ENCODE results near the gene MRTO4. TPM values are rescaled to one million over a fixed set of nuclear protein-coding genes. Genes with fewer than 3 reads are reported as not detected.
"Not testable (repeated sequence)": the region's sequence is repeated elsewhere in the genome, so short reads cannot be mapped to it uniquely, and the experiment has no call there.

The MRTO4 gene
- total RNA-seq, 4 donors from 2014 or later = 10.0 to 26.2 (median 16.9) TPM

GRCh38 chr1:19273106-19273843 lies 21.7 kb downstream of the MRTO4 start:
- Histone ChIP-seq H3K4me1 (peaks cover 0 to 9% (median 7%) of the 10 kb centered on the region in 4 donors), H3K27me3 (peaks cover 0 to 15% (median 4%) of the 10 kb centered on the region in 4 donors), H3K36me3 (no peaks in the 10 kb centered on the region), H3K27ac (replicated peaks in 1 of 4) (no peak overlapping the region), H3K4me3 (peak overlapping the region in 2 of 4 donors; percentile 24 to 32), H3K9me3 (no peaks in the 10 kb centered on the region)
- 82% methylated on average over 20 of the region's 22 CpGs for WGBS
- DNase-seq (ENCODE audit: extremely low spot score) = no peak
- TF ChIP-seq POLR2A (IDR thresholded peaks at IDR 0.05; ENCODE audit: low read depth) (no peak), POLR2AphosphoS5 (IDR thresholded peaks at IDR 0.05) (no peak), CTCF (IDR thresholded peaks at IDR 0.05) (no peak), EP300 (IDR thresholded peaks at IDR 0.05) (no peak)
- intact Hi-C loops (cut with DNase I) = no loop called here

- H3K4me1 ChIP-seq; H3K9me3 ChIP-seq; intact Hi-C loops (cut with DNase I); DNase-seq (ENCODE audit: extremely low spot score); H3K27ac ChIP-seq (replicated peaks in 1 of 4); H3K36me3 ChIP-seq: not testable (repeated sequence)
- Histone ChIP-seq H3K27me3 (peaks cover 0 to 15% (median 4%) of the 10 kb centered on the region in 4 donors), H3K4me3 (peak overlapping the region in 3 of 4 donors; percentile 24 to 32 (median 30))
- 20% methylated on average over 1 of the region's 66 CpGs for WGBS
Observed at GRCh38 chr1:19273844-19274531, 22.4 kb downstream of the MRTO4 start.

GRCh38 chr1:19274636-19275035 lies 23.0 kb downstream of the MRTO4 start:
- Histone ChIP-seq H3K27me3 (peaks cover 0 to 15% (median 4%) of the 10 kb centered on the region in 4 donors), H3K4me3 (no peak overlapping the region), H3K27ac (replicated peaks in 1 of 4) (no peak overlapping the region), H3K36me3 (no peaks in the 10 kb centered on the region), H3K9me3 (no peaks in the 10 kb centered on the region), H3K4me1 (peaks cover 0 to 9% (median 7%) of the 10 kb centered on the region in 4 donors)
- intact Hi-C loops (cut with DNase I) = no loop called here
- WGBS = 91% methylated on average over 5 of the region's 5 CpGs
- no peak for TF ChIP-seq POLR2A (IDR thresholded peaks at IDR 0.05; ENCODE audit: low read depth)
- TF ChIP-seq EP300 (IDR thresholded peaks at IDR 0.05) = no peak
- no peak for TF ChIP-seq POLR2AphosphoS5 (IDR thresholded peaks at IDR 0.05)
- DNase-seq (ENCODE audit: extremely low spot score) = no peak

- no peak overlapping the region for H3K4me3 ChIP-seq
- TF ChIP-seq EP300 (IDR thresholded peaks at IDR 0.05) (no peak), CTCF (IDR thresholded peaks at IDR 0.05) (no peak), POLR2AphosphoS5 (IDR thresholded peaks at IDR 0.05) (no peak), POLR2A (IDR thresholded peaks at IDR 0.05; ENCODE audit: low read depth) (no peak)
- no peaks in the 10 kb centered on the region for H3K9me3 ChIP-seq
- DNase-seq (ENCODE audit: extremely low spot score) = no peak
- 89% methylated on average over 8 of the region's 9 CpGs for WGBS
- peaks cover 2 to 10% (median 8%) of the 10 kb centered on the region in 4 donors for H3K4me1 ChIP-seq
- H3K36me3 ChIP-seq = peaks cover 0 to 14% (median 0%) of the 10 kb centered on the region in 4 donors
- H3K27ac ChIP-seq (replicated peaks in 1 of 4) = no peak overlapping the region
- H3K27me3 ChIP-seq = no peaks in the 10 kb centered on the region
- intact Hi-C loops (cut with DNase I) = no loop called here
Observed at GRCh38 chr1:19283891-19284290, 32.3 kb downstream of the MRTO4 start.

- H3K36me3 ChIP-seq = peaks cover 0 to 14% (median 0%) of the 10 kb centered on the region in 4 donors
- no peaks in the 10 kb centered on the region for H3K27me3 ChIP-seq
- no peaks in the 10 kb centered on the region for H3K9me3 ChIP-seq
- TF ChIP-seq CTCF (IDR thresholded peaks at IDR 0.05) (no peak), EP300 (IDR thresholded peaks at IDR 0.05) (no peak), POLR2A (IDR thresholded peaks at IDR 0.05; ENCODE audit: low read depth) (no peak), POLR2AphosphoS5 (IDR thresholded peaks at IDR 0.05) (no peak)
- H3K4me3 ChIP-seq = no peak overlapping the region
- H3K27ac ChIP-seq (replicated peaks in 1 of 4) = no peak overlapping the region
- 85% methylated on average over 8 of the region's 8 CpGs for WGBS
- intact Hi-C loops (cut with DNase I) = no loop called here
- DNase-seq (ENCODE audit: extremely low spot score) = no peak
- peaks cover 5 to 17% (median 14%) of the 10 kb centered on the region in 4 donors for H3K4me1 ChIP-seq
Observed at GRCh38 chr1:19284881-19285280, 33.3 kb downstream of the MRTO4 start.

GRCh38 chr1:19285366-19285765 lies 33.8 kb downstream of the MRTO4 start:
- H3K4me3 ChIP-seq; DNase-seq (ENCODE audit: extremely low spot score); H3K27ac ChIP-seq (replicated peaks in 1 of 4); H3K9me3 ChIP-seq; intact Hi-C loops (cut with DNase I); H3K27me3 ChIP-seq: not testable (repeated sequence)
- 94% methylated on average over 3 of the region's 3 CpGs for WGBS
- Histone ChIP-seq H3K36me3 (peaks cover 0 to 14% (median 0%) of the 10 kb centered on the region in 4 donors), H3K4me1 (peaks cover 5 to 17% (median 14%) of the 10 kb centered on the region in 4 donors)

- intact Hi-C loops (cut with DNase I); H3K27me3 ChIP-seq; H3K9me3 ChIP-seq; H3K4me3 ChIP-seq; DNase-seq (ENCODE audit: extremely low spot score); H3K27ac ChIP-seq (replicated peaks in 1 of 4): not testable (repeated sequence)
- Histone ChIP-seq H3K36me3 (peaks cover 0 to 14% (median 0%) of the 10 kb centered on the region in 4 donors), H3K4me1 (peaks cover 5 to 17% (median 14%) of the 10 kb centered on the region in 4 donors)
- no CpG with 5 or more reads among the region's 3 CpGs for WGBS
Observed at GRCh38 chr1:19285807-19286206, 34.2 kb downstream of the MRTO4 start.
